Neural cell (in vitro differentiated cells): ENCODE data around the gene ZNF771.

Experiments
- CTCF ChIP-seq: fragments of 450-650 bp; IDR thresholded peaks from 2 replicates; pipeline ENCODE4 v1.5.1; 2014; ENCODE audit warnings: antibody characterized with exemption, mild to moderate bottlenecking, moderate library complexity; ENCODE audit not compliant: poor library complexity, severe bottlenecking
- EP300 ChIP-seq: fragments of 450-650 bp; conservative IDR thresholded peaks from 2 replicates; pipeline ENCODE4 v1.6.1; 2014; ENCODE audit warnings: antibody characterized with exemption, mild to moderate bottlenecking, moderate library complexity; ENCODE audit not compliant: poor library complexity, severe bottlenecking
- EZH2 ChIP-seq: fragments of 200-600, 300-800 bp; shearing (Covaris generic), sonication (generic); IDR thresholded peaks from 2 replicates; pipeline ENCODE4 v1.6.1; 2014; ENCODE audit warnings: antibody characterized with exemption, low read length, borderline replicate concordance, mild to moderate bottlenecking; ENCODE audit not compliant: insufficient read depth, poor library complexity, severe bottlenecking

- TF ChIP-seq EZH2, result no peak
- no peak for TF ChIP-seq CTCF
- no peak for TF ChIP-seq EP300
Measured at GRCh38 chr16:30438835-30439234, 31.4 kb downstream of the ZNF771 start.
